Transverse colon (tissue), 4 donors: ENCODE results near the gene PEX14.

Source experiments
- EP300 ChIP-seq: sonication (generic); formaldehyde crosslinking; IDR thresholded peaks from one replicate; pipeline ENCODE4 v1.6.1; 2017; ENCODE audit warnings: antibody characterized with exemption, low read depth
- POLR2A ChIP-seq: fragments of 450-650 bp; IDR thresholded peaks from one replicate; pipeline ENCODE4 v1.6.1; 2016; ENCODE audit warnings: antibody characterized with exemption, mild to moderate bottlenecking, moderate library complexity
- POLR2AphosphoS5 ChIP-seq, 3 donors: sonication (generic); formaldehyde crosslinking; IDR thresholded peaks; one replicate each; pipeline ENCODE4 v1.6.1; 2016; ENCODE audit warnings: antibody characterized with exemption in 3 of 3
- TF ChIP-seq, protein P1 (sequence below), 5 experiments: fragments of 200-600 bp in 3 of 5; fragments of 450-650 bp in 2 of 5; sonication (generic) in 3 of 5; IDR thresholded peaks; 1 replicate in 2 of 5; 2 replicates in 3 of 5; pipeline ENCODE4 v1.5.1; 2016 to 2017; ENCODE audit warnings: antibody characterized with exemption in 5 of 5, inconsistent platforms in 3 of 5, mild to moderate bottlenecking in 2 of 5, moderate library complexity in 1 of 5

DNA sequence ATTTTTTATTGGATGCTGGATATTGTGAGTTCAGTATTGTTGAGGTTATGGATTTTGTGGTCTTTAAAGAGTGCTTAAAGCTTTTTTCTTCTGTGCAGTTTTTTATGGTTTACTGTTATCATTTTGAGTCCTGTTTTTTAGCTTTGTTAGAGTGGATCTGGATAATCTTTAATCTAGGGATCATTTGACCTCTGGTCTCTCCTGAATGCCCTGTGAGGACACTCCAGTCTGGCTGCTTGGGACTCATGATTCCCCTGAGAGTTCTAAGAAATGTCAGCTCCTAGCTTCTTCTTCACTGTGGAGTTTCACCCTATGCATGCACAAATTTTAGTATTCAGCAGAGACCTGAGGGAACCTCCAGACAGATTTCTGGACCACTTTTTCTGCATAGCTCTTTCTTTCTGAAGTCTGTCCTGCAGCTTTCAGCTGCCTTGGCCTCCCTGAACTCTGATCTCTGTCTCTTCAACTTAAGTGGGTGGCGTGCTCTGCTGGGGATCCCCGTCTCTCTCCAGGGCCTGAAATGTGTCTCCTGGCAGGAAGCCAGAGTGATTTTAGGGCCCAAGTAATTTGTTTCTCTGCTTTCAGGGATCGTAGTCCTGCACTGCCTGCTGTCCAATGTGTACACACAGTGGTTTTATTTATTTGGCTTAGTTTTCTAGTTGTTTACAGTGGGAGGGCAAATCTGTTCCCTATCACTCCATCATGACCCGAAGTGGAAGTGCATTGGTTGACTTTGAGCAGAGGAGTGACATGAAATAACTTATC is 14.7 kb downstream of the PEX14 start:
- TF ChIP-seq, protein P1, sequence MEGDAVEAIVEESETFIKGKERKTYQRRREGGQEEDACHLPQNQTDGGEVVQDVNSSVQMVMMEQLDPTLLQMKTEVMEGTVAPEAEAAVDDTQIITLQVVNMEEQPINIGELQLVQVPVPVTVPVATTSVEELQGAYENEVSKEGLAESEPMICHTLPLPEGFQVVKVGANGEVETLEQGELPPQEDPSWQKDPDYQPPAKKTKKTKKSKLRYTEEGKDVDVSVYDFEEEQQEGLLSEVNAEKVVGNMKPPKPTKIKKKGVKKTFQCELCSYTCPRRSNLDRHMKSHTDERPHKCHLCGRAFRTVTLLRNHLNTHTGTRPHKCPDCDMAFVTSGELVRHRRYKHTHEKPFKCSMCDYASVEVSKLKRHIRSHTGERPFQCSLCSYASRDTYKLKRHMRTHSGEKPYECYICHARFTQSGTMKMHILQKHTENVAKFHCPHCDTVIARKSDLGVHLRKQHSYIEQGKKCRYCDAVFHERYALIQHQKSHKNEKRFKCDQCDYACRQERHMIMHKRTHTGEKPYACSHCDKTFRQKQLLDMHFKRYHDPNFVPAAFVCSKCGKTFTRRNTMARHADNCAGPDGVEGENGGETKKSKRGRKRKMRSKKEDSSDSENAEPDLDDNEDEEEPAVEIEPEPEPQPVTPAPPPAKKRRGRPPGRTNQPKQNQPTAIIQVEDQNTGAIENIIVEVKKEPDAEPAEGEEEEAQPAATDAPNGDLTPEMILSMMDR (IDR thresholded peaks at IDR 0.05), result no peak
- TF ChIP-seq POLR2A (no peak), POLR2AphosphoS5 (IDR thresholded peaks at IDR 0.05) (no peak), EP300 (no peak)
